HG03442 (cell line): ENCODE measurements around the gene ZNF691.

Experiments used
- ATAC-seq: cut with Tn5 transposase; IDR thresholded peaks from one replicate; pipeline ENCODE4 v1.9.1; 2021; ENCODE audit warnings: mild to moderate bottlenecking, moderate library complexity; ENCODE audit not compliant: unreplicated experiment

The ZNF691 gene

GRCh38 chr1:42831273-42831672 is 15.1 kb upstream of the ZNF691 start:
- no peak for ATAC-seq

- ATAC-seq, result no peak
Observed at GRCh38 chr1:42832641-42833240, 13.7 kb upstream of the ZNF691 start.

GRCh38 chr1:42833981-42834380 is 12.4 kb upstream of the ZNF691 start:
- ATAC-seq, result no peak

DNA sequence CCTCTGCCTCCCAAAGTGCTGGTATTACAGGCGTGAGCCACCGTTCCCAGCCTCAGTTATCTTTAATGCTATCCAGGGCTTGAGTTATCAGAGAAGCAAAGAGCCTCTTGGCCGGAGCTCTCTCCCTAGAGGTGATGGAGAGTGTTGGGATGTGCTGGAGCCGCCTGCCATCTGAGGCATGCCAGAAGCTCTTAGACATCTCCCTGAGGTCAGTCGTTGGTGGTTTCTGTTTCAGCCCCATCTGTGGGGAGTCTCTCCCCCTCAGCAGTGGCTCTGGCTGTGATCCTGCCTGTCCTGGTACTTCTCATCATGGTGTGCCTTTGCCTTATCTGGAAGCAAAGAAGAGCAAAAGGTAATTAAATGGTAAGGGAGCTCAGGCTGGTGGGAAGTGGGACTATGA is 11.6 kb upstream of the ZNF691 start:
- ATAC-seq, result no peak

DNA sequence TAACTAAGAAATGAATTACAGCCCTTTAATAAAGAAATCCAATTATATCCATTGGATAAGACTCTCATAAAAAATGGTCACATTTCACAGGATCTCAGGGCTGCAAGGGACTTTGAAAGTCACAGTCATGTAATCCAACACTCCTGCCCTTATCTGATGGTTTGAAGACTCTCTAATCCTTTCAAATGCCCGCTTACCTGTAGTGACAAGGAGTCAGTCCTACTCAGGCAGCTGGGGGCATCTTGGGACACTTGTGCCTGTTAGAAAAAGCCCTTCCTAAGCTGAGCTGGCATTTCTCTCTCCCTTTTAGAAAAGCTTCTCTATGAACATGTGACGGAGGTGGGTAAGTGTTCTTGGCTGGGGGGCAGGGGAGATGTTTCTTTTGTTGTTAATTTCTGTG is 11.0 kb upstream of the ZNF691 start:
- no peak for ATAC-seq

- ATAC-seq, result no peak
Observed at GRCh38 chr1:42837709-42838108, 8.7 kb upstream of the ZNF691 start.

GRCh38 chr1:42838482-42839190 is 7.8 kb upstream of the ZNF691 start:
- no peak for ATAC-seq

DNA sequence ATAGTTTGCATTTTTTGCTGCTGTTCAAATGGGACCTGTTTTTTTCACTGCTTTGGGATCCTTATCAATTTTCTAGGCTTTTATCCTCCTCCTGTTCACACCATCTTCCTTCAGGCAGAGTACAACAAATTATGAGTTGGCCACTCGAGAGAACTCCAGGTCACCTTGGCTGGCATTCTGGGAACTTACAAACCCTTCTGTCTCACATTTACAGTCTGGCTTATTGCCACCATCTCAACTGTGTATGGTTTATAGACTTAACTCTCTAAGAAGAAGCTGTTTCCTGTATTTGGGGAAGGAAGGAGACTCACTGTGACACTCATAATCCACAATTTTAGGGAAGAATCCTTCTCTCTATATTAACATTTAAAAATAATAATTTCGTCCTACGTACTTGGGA is 5.4 kb upstream of the ZNF691 start:
- no peak for ATAC-seq

- ATAC-seq, result no peak
Observed at GRCh38 chr1:42841440-42842147, 4.8 kb upstream of the ZNF691 start.

- no peak for ATAC-seq
Observed at GRCh38 chr1:42844592-42845140, 1.7 kb upstream of the ZNF691 start.

DNA sequence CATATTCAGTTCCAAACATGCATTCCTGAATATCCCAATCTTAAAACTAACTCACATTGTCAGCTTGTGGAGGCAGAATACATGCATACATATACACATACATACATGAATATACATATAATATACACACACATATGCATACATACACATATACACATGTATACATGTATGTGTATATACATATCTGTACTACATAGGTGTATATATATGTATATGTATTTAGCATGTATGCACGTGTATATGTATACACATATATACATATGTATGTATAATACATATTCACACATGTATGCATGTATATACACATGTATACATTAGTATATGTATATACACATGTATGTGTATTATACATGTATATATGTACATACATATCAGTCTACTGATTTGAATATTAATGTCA is 1.2 kb upstream of the ZNF691 start:
- no peak for ATAC-seq

DNA sequence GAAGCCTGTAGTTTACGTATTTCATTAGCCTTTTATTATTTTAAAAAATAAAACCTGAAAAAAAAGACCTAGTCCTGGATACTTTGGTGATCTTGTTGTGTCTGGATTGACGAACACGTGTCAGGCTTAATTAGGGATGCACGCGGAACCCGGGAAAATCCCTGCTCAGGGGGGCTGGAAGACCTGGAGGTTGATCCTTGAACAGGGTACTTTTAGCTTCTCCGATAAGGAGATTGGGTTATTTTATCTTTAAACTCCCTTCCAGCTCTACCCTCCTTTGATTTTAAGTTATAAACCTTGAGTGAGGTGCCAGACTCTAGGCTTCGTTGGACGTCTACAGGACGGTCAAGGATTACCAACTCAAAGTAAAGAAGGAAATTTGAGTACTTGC is 552 bp upstream of the ZNF691 start:
- no peak for ATAC-seq

DNA sequence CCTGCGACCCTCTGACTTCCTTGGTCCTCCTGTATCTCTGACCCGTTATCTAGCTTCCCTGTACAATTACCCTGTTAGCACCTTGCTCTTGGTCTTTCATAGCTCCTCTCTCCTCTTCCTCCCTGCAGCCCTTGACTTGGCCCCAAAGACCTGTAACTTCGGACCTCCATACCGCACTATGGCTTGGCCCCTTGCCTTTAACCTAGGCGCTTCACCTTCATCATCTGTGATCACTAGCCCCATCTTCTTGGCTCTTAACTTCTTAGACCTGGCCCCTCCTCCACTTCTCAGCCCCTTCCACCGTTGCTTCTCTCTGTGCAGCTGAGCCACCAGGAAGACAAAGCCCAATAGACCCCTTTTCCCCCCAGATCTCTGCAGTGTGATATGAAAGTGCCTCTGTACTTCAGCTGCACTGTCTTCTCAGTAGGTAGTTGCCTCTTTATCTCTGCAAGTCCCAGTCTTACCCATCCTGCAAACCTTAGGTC is 740 bp downstream of the ZNF691 start:
- no peak for ATAC-seq

- no peak for ATAC-seq
Observed at GRCh38 chr1:42847721-42848460, 1.5 kb downstream of the ZNF691 start.

- no peak for ATAC-seq
Observed at GRCh38 chr1:42848823-42849537, 2.6 kb downstream of the ZNF691 start.

- ATAC-seq, result no peak
Observed at GRCh38 chr1:42849944-42850343, 3.5 kb downstream of the ZNF691 start.

GRCh38 chr1:42851420-42851819 is 5.0 kb downstream of the ZNF691 start:
- ATAC-seq, result no peak

GRCh38 chr1:42851960-42852607 is 5.7 kb downstream of the ZNF691 start:
- no peak for ATAC-seq

GRCh38 chr1:42852608-42852980 is 6.2 kb downstream of the ZNF691 start:
- no peak for ATAC-seq
